Stimulated activated CD8-positive, alpha-beta memory T cell treated with anti-CD3 and anti-CD28 coated beads, Interleukin-7, amount 100 ng/mL, for 48 hours (primary cell): Measurements from ENCODE around the gene SPATC1L.

ENCODE experiments used
- DNase-seq, 2 donors: peaks; one replicate each; pipeline ENCODE4 v3.0.0-alpha.2; 2020; ENCODE audit warnings: low read depth in 1 of 2; ENCODE audit errors: extremely low read depth in 1 of 2

Gene SPATC1L

DNA sequence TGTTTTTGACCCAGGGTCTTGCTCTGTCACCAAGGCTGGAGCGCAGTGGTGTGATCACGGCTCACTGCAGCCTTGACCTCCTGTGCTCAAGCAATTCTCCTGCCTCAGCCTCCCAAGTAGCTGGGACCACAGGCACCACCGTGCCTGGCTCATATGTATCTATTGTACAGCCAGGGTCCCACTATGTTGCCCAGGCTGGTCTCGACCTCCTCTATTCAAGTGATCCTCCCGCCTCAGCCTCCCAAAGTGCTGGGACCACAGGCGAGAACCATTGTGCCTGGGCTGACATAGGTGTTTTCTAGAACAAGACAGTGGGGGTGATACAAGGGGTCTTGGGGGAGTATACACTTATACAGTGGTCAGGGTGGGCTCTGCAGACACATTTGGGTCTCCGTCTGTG lies 46.4 kb downstream of the SPATC1L start:
- no peak for DNase-seq

- no peak for DNase-seq
Measured at GRCh38 chr21:46136739-46137349, 47.4 kb downstream of the SPATC1L start.

GRCh38 chr21:46135782-46136395 lies 48.4 kb downstream of the SPATC1L start:
- no peak for DNase-seq

DNA sequence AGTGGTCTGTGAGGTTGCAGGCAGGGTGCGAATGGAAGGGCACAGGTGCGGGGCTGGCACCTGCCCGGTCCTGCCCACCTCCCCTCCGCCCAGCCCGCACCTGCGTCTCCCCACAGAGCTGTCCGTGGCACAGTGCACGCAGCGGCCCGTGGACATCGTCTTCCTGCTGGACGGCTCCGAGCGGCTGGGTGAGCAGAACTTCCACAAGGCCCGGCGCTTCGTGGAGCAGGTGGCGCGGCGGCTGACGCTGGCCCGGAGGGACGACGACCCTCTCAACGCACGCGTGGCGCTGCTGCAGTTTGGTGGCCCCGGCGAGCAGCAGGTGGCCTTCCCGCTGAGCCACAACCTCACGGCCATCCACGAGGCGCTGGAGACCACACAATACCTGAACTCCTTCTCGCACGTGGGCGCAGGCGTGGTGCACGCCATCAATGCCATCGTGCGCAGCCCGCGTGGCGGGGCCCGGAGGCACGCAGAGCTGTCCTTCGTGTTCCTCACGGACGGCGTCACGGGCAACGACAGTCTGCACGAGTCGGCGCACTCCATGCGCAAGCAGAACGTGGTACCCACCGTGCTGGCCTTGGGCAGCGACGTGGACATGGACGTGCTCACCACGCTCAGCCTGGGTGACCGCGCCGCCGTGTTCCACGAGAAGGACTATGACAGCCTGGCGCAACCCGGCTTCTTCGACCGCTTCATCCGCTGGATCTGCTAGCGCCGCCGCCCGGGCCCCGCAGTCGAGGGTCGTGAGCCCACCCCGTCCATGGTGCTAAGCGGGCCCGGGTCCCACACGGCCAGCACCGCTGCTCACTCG lies 52.2 kb downstream of the SPATC1L start:
- DNase-seq, result no peak

DNA sequence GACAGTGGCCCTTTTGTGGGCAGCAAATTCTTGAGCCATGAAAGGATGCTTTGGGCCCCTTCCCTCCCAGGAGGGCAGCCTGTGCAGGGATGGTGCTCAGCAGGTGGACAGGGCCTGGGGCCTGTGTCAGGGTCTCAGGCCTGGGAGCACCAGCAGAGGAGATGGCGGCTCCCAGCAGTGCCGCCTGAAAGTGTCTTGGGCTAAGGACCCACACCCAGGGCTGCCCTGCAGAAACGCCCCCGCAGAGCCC lies 52.7 kb downstream of the SPATC1L start:
- DNase-seq, result no peak

- no peak for DNase-seq
Measured at GRCh38 chr21:46130831-46131587, 53.2 kb downstream of the SPATC1L start.

DNA sequence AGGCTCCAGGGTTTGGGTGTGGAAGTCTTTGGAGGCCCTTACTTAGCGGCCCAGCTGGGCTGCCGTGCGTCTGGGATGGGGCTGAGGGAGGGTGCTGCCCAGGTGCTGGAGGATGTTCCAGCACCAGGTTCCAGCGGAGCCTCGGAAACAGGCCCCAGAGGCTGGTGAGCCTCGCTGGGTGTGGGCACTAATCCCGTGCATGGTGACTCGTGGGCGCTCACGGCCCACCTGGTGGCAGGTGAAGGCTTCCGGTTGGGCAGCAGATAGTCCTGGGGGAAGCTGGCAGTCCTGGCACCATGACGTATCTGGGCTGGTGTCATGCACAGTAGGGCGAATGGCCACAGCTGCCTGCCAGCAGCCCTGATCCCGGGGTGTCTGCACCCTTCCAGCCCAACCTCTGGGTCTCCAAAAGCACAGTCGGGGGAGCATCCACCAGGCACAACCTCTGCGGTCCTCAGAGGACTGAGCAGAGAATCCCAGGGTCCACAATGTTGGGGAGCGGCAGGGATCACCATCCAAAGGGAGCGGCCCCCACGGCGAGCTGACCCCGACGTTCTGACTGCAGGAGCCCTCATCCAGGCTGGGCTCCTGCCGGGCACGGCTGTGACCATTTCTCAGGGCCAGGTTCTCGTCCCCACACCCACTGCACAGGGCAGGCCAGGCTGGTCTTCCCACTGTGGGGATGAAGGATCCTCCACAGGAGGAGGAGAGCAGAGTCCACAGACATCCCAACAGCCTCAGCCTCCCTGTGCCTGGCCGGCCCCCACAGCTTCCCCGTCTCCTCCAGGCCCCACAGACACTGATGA lies 54.2 kb downstream of the SPATC1L start:
- no peak for DNase-seq

DNA sequence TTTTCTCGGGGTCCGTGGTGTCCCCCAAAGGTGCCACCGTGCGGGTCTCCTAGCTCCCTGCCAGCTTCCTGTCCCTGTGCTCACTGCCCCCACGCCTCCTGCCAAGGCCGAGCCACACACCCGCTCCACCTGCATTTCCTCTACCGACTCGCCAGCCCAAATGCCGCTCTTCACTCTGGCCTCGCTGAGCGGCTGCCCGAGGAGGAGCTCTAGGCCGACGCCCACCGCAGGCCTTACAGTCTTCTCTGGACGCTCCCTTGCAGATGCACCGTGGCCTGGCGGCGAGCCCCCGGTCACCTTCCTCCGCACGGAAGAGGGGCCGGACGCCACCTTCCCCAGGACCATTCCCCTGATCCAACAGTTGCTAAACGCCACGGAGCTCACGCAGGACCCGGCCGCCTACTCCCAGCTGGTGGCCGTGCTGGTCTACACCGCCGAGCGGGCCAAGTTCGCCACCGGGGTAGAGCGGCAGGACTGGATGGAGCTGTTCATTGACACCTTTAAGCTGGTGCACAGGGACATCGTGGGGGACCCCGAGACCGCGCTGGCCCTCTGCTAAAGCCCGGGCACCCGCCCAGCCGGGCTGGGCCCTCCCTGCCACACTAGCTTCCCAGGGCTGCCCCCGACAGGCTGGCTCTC lies 55.2 kb downstream of the SPATC1L start:
- DNase-seq, result no peak

DNA sequence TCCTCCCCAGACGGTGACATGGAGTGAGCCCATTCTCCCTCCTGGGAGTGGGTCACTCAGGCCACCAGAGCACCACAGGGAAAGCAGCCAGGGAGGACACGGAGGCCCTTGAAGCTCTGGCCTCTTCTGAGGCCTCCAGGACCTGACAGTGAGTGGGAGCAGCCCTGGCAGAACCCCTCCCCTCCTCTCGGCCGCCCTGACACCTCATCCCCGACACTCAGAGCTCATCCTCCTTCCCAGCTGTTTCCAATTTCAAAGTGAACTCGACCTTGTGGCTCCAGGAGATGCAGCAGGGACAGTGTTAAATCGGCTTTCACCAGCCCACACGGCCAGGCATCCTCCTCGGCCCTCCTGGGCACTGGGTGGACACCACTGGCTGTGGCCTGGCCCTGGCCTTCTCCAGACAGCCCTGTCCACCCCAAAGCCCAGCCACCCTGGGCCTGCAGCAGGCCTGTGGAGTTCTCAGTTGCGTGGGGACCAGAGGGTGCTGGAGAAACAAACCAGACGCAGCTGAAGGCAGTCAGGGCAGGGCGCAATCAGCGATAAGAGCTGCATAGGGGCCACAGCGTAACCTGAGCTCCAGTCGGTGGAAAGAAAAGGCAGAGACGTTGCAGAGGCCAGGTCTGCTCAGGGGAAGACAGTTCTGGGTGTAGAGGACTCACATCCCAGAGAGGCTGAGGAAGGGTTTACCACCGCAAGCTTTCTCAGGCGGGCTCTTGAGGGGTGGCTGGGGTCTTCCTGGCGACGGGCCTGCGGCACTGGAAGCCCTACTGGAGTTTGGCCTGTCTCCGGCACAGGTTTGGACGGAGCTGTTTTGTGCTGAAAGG lies 55.9 kb downstream of the SPATC1L start:
- DNase-seq, result no peak

DNA sequence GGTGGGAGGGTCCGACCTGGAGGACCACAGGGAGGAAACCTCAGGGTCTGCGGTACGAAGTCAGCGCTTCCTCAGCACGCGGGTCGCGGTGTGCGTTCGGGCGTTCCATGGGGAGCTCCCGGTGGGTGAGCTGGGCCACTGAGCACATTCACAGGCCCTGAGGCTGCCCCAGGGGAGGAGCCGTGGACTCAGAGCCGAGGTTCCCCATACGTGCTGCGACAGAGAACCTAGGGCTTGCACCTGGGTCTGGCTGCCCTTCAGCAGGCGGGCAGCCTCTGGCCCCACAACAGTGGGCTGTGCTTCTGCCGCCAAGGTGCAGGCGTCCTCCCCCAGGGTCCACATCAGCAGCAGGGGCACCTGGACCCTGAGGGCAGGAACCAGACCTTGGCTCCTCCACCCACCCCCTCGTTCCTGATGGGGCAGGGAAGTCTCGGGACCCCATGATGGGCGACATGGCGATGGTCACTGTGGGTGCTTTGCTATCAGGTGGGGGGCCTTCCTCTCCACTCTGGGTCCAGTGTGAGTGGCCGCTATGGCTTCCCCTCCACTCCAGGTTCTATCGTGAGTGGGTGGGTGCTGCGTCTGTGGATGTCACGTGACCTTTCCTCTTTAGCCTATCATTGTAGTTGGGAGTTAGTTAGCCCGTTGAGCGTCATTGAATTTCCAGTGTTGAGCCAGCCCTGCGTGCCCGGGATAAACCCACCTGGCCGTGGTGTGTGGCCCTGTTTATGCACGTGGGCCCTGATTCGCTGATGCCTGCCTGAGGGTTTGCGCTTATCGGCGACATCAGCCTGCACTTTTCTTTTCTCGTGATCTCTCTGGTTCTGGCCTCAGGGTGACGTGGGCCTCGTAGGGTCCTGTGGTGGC lies 56.8 kb downstream of the SPATC1L start:
- DNase-seq, result no peak

DNA sequence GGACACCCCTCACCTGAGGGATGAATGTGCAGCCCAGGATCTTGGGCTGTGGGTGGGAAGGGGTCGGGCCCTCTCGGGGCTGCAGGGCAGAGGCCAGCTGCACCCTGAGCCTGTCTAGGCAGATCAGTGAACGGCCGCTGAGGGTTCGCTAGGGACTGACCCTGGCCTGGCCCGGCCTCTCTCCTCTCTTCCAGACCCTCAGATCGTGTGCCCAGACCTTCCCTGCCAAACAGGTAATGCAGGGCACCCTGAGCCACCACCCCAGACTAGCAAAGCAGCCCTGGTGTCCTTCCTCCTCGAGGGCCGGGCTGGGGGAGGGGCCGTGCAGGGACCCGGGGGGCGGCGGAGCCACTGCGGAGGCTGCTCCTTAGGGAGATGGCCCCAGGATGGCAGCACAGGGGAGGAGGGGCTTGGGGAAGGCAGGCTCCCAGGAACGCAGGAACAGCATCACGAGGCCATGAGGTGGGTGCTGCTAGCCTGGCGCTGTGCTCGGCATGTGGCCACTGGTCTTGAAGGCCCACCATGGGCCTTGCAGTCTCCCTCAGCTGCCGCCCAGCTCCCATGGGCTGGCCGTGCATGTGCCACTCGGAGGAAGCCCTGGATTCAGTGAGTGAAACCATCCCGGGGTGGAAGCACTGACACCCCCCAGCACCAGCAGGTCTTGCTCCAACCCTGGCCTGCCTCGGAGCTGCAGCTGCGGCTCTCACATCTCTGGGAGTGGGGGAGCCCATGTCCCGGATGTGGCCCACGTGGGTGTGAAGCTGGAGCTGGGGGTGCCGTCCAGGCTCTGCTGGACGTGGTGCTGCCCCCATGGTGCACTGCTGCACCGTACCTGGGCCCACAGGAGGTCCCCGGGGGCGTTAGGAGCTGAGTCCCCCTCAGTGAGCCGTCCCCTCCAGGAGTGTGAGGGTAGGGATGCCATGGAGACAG lies 57.7 kb downstream of the SPATC1L start:
- no peak for DNase-seq

DNA sequence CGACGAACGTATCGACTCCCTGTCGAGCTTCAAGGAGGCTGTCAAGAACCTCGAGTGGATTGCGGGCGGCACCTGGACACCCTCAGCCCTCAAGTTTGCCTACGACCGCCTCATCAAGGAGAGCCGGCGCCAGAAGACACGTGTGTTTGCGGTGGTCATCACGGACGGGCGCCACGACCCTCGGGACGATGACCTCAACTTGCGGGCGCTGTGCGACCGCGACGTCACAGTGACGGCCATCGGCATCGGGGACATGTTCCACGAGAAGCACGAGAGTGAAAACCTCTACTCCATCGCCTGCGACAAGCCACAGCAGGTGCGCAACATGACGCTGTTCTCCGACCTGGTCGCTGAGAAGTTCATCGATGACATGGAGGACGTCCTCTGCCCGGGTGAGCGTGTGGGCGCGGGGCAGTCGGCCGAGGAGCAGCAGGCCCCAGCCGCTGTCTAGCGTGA lies 58.4 kb downstream of the SPATC1L start:
- no peak for DNase-seq

DNA sequence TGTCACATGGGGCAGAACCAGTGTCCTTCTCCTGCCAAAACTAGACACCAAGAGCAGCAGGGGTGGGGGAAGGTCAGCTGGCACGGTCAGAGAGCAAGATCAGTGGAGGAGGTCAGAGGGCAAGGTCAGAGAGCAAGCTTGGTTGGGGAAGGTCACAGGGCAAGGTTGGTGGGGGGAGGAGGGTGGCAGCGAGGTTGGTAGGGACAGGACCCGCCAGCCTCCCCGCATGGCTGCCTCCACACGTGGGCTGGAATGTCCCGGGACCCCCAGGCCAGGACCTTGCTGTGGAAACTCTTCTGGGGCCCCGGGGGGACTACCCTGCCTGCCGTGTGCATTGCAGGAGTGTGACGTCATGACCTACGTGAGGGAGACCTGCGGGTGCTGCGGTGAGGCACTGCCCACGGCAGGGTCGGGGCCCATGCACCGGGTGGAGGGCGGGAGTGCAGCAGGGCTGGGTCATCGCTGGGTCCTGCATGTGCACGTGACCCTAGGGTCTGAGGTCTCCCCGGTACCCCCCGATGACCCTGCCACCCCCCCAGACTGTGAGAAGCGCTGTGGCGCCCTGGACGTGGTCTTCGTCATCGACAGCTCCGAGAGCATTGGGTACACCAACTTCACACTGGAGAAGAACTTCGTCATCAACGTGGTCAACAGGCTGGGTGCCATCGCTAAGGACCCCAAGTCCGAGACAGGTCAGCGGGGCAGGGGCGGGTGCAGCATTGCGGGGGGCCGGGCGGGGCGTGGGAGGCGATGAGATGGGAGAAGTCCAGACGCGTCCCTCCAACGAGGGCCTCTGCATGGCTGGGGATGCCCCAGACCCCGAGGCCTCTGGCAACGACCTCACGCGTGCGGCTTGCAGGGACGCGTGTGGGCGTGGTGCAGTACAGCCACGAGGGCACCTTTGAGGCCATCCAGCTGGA lies 59.1 kb downstream of the SPATC1L start:
- no peak for DNase-seq

DNA sequence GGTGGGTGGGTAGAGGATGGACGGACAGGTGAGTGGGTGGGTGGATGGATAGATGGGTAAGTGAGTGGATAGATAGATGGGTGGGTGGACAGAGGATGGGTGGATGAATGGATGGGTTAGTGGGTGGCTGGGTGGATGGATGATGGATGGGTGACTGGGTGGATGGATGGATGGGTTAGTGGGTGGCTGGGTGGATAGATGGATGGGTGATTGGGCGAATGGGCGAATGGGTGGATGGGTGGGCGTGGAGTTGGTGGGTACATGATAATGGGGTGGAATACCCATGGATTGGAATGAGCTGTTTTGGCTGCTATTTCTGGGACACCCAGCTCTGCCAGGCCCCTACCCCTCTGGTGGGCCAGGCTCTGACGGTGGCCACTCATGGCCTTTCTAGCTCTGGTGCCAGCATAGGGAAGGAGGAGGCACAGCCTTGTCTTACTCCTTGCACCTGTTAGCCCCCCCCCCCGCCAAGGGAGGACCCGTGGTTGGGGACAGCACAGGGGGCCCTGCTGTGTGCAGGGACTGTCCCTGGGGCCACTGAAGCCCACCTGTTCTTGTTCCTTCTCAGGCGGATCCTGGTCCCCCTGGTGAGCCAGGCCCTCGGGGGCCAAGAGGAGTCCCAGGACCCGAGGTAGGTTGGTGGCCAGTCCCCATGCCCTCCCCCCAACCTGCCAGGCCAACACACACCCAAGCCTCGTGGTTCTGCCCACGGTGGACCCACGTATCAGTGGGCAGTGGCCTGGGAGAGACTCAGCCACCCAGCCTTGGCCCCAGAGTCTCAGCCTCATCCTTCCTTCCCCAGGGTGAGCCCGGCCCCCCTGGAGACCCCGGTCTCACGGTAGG lies 60.0 kb downstream of the SPATC1L start:
- no peak for DNase-seq
